Hair follicular keratinocyte (primary cell): ENCODE data around the gene PRKAR2B. TPM values are rescaled to one million over a fixed set of nuclear protein-coding genes. Genes with fewer than 3 reads are reported as not detected.

Experiments
- total RNA-seq: library from RNA; depleted of rRNA; stranded (reverse); fragments of >200 nt; gene quantifications from 2 replicates; pipeline ENCODE4 v1.2.3, GENCODE V29; 2015

The PRKAR2B gene
- total RNA-seq: not detected in 2 replicates

GRCh38 chr7:107044347-107045194 is at the start of gene PRKAR2B:
Gene PRKAR2B, plus strand, starts transcription at chr7:107044705. Its CDS starts 203 bp downstream, at chr7:107044908.

GRCh38 chr7:107168233-107169119 is 124.0 kb downstream of the PRKAR2B start, which contains the start of gene HBP1:
Gene HBP1, plus strand, starts transcription at chr7:107169003. Its CDS starts 10,891 bp downstream, at chr7:107179894.

Other genes starting within 250 kb of the PRKAR2B start
- gene PIK3CG, start 179.4 kb upstream of the PRKAR2B start, total RNA-seq: not detected in 2 replicates
- gene HBP1, start 124.3 kb downstream of the PRKAR2B start, total RNA-seq: 22.3 and 38.0 TPM in 2 replicates